Measurements from ENCODE around the gene RAP1GAP. TPM values are rescaled to one million over a fixed set of nuclear protein-coding genes. Genes with fewer than 3 reads are reported as not detected.

The RAP1GAP gene
- total RNA-seq, 1 donor from 2014 or later, result 157 TPM

- no peak for DNase-seq (ENCODE audit: low spot score)
Observed at GRCh38 chr1:21662426-21663247, 6.5 kb downstream of the RAP1GAP start.

DNA sequence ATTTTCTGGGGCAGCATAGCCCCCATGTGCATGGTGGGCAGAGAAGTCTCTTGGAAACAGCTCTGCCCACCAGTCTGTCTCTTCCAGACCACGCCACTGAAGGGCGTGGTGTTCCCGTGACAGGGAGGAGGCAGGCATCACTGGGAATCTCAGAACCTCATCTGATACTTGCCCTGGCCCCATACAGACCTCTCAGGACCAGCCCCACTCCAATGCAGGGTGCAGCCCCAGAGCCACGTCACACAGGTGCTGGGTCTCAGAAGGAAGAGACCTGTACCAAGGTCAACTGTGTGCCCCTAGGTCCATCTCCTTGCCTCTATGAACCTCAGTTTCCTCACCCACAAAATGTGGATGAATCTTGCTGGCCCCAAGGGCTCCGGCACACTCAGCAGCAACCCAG, 7.3 kb downstream of the RAP1GAP start:
- no peak for DNase-seq (ENCODE audit: low spot score)

- DNase-seq (ENCODE audit: low spot score), result no peak
Observed at GRCh38 chr1:21659924-21660326, 9.2 kb downstream of the RAP1GAP start.

DNA sequence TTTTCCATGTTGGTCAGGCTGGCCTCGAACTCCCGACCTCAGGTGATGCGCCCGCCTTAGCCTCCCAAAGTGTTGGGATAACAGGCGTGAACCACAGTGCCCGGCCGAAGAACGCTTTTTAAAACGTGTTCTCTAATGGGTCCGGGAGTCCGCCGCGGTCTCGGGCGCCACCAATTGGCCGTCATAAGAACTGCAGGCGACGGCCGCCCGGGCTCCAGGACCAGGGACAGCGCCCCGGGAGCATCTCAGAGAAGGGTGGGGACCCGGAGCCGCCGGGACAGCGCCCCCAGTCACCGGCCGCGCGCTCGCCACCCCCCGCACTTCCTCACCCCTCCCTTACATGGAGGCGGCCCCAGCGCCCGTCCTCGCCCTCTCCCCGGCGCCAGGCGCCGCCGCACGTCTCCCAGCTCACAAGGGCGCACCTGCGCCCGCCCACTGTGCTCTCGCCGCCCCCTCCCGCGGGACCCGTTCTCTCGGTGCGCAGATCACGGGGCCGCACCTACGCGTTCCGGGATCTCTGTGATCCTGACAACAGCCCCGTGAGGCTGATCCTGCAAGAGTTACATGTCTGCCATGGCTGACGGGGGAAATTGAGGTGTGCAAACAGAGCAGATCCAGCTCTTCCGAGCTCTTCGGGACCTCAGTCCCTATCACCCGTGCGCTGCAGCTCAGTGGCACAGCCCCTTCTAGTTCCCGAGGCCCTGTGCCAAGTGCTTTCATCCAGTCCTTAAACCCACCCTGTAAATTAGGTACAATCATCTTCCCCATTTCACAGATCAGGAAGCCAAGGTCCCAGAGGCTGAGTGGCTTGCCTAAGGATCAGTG, 9.8 kb downstream of the RAP1GAP start:
- DNase-seq (ENCODE audit: low spot score), result peak; percentile 82

DNA sequence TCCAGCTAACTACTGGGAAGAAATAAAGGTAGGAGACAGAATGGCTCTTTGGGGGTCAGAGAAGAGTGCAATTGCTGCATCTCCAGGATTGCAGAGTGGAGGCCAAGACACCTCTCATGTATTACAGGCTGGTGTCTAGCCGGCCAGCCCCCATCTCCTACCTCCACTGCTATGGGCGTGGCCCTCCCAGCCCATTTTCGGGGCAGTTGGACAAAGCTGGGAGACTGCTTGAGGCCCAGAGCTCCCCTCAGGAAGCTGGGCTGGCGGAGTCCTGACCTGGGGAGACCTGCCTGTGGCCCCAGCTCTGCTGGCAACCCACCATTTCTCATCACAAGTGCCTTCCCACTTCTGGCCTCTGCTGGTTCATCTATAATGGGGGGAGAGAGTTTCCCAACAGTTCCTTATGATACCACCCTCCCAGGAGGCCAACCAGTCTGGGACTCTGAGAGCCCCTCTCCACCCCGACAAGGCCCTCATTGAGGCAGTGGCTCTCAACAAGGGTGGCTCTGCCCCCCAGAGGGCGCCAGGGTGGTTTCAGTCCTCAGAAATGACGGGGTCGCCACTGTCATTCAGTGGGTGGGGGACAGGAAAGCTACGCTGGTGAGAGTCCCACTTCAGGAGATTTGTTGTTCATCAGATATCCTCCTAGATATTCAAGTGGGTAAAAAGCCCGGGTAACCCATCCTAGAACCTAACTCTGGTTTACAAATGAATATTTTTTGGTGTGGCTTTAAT, 11.5 kb downstream of the RAP1GAP start:
- DNase-seq (ENCODE audit: low spot score), result no peak

DNA sequence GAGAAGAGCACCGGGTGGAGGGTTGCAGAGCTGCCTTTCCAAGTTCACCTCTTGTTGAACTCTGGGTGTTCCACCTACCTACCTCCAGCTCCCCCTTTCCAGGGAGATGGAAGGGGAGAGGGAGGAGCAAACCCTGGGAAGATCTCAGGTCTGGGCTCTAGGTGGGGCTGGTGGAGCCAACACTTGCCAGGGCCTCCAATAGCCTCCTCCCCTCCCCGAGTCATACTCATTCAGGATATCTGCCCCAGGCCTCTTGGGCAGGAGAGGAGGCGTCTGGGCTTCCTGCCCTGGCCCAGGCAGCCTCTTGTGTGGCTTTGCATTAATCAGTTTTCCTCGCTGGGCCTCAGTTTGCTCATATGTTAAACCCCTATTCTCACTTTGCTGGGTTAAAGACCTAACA, 13.4 kb downstream of the RAP1GAP start:
- no peak for DNase-seq (ENCODE audit: low spot score)

DNA sequence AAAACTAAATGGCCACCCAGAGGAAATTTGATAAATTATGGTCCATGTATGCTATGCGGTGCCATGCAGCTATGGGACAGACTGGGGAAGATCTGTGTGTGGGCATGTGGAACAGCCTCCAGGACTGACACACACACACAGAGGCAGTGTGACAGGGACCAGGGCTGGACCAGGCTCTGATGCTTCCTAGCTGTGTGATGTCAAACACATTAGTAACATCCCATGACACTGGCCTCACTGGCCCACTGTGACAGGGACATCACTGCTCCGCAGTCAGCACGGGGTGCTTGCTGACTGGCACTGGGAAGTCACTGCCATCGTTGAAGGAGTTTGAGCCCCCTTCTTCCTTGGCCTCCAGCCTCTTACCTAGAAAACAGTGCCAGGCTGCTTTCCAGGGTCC, 13.9 kb downstream of the RAP1GAP start:
- no peak for DNase-seq (ENCODE audit: low spot score)

- DNase-seq (ENCODE audit: low spot score), result no peak
Observed at GRCh38 chr1:21654209-21654608, 14.9 kb downstream of the RAP1GAP start.

DNA sequence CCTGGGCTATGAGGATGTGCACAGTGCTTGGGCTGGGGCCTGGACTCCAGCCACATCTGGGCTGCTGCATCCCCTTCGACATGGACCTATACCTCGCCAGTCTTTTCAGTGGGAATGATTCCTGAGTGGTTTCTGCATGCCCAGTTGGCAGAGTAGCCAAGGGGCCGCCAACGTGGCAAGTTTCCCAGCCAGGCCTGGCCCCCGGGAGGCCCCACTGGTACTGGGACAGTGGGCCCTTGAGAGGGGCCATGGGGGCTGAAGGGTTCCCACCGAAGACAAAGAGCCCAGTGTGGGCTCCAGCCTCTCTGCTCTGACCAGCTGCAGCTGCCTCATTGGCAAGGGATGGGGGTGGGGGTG, 15.4 kb downstream of the RAP1GAP start:
- DNase-seq (ENCODE audit: low spot score), result no peak

- DNase-seq (ENCODE audit: low spot score), result no peak
Observed at GRCh38 chr1:21652937-21653743, 16.0 kb downstream of the RAP1GAP start.

DNA sequence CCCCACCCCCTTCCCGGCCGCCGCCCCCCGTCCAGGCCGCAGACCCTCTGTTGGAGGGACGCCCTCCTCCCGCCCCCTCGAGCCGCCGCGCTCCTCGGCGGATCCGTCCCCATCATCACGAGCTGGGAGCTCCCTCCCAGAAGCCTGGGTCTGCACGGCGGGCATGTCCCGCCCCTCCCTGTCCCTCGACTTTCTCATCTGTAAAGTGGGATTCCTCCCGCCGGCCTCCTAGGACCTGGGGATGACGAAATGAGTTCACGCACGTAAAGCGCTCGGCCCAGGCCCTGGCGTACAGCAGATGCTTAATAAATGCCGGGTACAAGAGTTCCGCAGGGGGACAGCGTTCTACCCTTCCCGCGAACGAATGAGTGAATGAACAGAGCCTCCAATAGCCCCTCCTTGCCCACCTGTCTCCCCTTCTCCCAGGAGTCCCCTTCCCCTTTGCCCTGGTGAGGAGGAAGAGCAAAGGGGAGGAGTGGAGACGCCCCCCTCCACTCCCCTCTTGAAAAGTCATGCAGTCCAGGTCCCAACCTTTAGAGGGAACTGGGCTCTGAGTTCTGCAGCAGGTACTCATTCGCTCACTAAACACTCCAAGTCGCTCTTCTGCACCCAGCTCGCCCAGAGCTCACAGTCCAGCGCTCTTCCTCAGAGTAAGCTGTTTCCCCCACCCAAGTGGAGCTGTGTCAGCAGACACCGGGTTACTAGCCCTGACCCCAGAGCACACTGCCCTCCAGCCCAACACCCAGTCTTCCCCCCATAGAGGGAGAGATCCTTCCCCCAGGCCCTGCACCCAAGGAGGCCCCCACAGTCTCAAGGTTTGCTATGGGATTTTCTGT, 16.8 kb downstream of the RAP1GAP start:
- no peak for DNase-seq (ENCODE audit: low spot score)

DNA sequence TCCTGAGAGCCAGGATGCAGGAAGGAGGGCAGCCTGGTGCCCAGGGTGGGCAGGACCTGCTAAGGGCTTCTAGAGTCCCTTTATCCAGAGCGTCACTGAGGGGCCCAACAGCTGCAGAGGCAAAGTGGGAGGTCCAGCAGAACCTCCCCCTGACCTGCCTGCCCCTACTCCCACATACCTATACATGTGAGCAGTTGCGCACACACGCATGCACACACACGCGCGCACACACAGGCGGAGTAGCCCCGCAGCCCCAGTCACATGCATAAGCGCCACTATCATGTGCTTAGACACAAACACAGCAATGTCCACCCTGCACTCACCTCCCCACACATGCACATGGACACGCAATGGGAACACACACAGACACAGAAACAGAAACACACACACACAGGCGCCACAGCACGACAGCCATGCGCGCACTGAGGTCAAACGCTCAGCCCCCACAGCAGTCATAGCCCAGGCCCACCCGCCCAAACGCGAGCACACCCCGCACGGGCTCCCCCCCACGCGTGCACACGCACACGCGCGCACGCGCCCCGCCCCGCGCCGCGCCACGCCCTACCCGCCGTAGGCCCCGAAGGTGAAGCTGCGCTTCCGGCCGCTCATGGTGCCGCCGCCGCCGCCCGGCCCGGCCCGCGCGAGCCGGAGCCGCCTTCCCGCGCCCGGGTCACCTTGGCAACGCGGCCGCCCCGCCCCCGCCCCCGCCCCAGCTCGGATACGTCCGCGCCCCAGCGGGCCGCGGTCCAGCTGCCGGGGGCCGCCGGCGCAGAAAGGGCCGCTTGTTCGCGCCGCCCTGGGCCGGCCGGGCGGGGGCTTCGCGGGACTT, 17.7 kb downstream of the RAP1GAP start:
- DNase-seq (ENCODE audit: low spot score), result no peak

- no peak for DNase-seq (ENCODE audit: low spot score)
Observed at GRCh38 chr1:21650400-21650799, 18.8 kb downstream of the RAP1GAP start.

GRCh38 chr1:21649315-21649714, 19.8 kb downstream of the RAP1GAP start:
- DNase-seq (ENCODE audit: low spot score), result no peak

DNA sequence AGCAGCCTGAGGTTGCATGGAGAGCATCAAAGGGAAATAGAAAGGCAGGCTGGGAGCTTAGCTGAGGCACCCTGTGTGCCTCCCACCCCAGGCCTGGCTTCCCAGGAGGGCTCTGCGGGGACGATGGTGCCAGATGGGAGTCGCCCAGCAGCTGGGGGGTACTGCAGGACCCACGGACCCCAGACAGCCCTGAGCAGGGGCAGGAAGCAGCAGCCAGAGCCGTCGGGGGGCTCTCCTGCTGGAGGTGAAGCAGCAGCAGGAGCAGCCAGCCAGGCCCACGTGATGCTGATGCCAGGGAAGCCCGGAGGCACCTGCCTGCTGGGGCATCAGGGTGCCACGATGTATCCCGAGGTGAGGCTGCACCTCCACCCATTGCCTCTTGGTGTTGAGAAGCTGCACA, 20.4 kb downstream of the RAP1GAP start:
- no peak for DNase-seq (ENCODE audit: low spot score)

- DNase-seq (ENCODE audit: low spot score), result no peak
Observed at GRCh38 chr1:21648352-21648730, 20.8 kb downstream of the RAP1GAP start.

DNA sequence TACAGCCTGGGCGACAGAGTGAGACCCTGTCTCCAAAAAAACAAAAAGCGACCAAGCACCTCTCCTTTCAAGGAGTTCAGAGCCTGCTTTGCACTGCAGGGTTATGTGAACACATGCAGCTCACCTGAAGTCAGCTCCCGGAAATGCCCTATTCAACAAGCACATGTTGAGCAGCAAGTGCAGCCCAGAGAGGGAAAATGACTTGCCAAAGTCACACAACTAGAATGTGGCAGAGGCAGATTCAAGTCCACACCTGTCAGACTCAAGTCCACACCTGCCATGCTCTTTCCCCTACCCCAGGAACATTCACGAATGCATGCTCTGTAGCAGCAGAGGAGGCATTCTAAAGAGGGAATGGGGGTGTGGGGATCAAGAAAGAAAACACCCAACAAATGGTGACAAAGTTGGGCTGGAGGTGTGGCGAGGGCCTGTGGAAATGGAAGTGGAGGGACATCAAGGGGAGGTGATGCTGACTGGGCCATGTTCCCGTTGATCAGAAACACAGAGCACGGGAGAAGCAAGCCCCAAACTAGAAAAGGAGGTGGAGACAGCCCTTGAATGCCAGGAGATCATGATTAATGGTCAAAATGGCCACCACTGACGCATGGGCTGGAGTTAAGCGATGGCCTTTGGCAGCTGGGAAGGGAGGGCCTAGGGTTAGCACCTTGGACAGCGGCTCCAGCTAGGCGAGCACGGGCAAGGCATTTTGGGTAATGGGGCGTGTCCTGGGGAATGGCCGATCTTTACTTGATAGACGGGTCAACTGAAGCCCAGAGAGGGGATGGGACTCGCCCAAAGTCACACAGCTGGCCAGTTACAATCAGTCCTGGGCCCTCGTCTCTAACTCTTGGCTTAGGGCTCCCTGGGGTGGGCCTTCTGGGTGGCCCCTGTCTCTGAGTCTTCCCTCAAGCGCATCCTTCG, 21.5 kb downstream of the RAP1GAP start:
- peak; percentile 45 for DNase-seq (ENCODE audit: low spot score)

- DNase-seq (ENCODE audit: low spot score), result no peak
Observed at GRCh38 chr1:21645550-21645949, 23.6 kb downstream of the RAP1GAP start.

GRCh38 chr1:21644906-21645305, 24.3 kb downstream of the RAP1GAP start:
- DNase-seq (ENCODE audit: low spot score), result no peak
